Measurements from ENCODE around the gene ARFGEF2. TPM values are rescaled to one million over a fixed set of nuclear protein-coding genes. Genes with fewer than 3 reads are reported as not detected.
"Not testable (repeated sequence)": the region's sequence is repeated elsewhere in the genome, so short reads cannot be mapped to it uniquely, and the experiment has no call there.

The ARFGEF2 gene
- total RNA-seq, 2 experiments from 2014 or later: 30.4 to 30.8 TPM

DNA sequence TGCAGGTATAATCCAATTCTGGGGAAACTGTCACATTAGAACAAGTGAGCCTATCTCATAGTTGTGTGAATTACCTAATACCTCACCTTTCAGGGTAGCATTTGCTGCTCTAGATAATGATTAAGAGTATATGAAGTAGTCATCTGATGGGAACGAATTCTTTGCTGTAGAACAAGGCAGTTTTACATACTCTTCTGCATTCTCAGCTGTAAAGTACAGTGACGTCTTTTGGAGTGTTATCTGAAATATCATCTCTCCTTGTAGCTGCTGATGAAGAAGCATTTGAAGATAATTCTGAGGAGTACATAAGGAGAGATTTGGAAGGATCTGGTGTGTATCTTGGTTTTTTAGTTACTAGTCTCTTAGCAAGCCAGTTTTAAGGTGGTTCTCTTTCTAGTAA, 153.0 kb downstream of the ARFGEF2 start:
- no peaks in the 10 kb centered on the region for H3K27me3 Mint-ChIP-seq
- H3K27ac Mint-ChIP-seq: no peak overlapping the region
- no peak for DNase-seq
- H3K4me1 Mint-ChIP-seq: no peaks in the 10 kb centered on the region
- peaks cover 21% of the 10 kb centered on the region for H3K36me3 Mint-ChIP-seq
- no peaks in the 10 kb centered on the region for H3K9me3 Mint-ChIP-seq
- H3K4me3 Mint-ChIP-seq: no peak overlapping the region

- H3K9me3 Mint-ChIP-seq: no peaks in the 10 kb centered on the region
- DNase-seq: no peak
- H3K27me3 Mint-ChIP-seq: no peaks in the 10 kb centered on the region
- H3K4me3 Mint-ChIP-seq: no peak overlapping the region
- H3K36me3 Mint-ChIP-seq: peaks cover 29% of the 10 kb centered on the region
- no peak overlapping the region for H3K27ac Mint-ChIP-seq
- H3K4me1 Mint-ChIP-seq: no peaks in the 10 kb centered on the region
Measured at GRCh38 chr20:49078310-49078709, 156.8 kb downstream of the ARFGEF2 start.

DNA sequence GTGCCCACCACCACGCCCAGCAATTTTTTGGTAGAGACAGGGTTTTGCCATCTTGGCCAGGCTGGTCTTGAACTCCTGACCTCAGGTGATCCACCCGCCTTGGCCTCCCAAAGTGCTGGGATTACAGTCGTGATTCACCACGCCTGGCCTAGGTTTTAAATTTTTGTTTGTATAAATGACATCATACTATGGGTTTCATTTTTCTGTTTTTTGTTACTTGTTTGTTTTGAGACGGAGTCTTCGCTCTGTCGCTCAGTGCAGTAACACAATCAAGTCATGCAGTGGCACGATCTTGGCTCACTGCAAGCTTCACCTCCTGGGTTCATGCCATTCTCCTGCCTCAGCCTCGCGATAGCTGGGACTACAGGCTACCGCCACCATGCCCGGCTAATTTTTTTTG, 160.8 kb downstream of the ARFGEF2 start:
- not testable (repeated sequence) for H3K9me3 Mint-ChIP-seq, H3K27ac Mint-ChIP-seq, H3K4me1 Mint-ChIP-seq, H3K27me3 Mint-ChIP-seq, DNase-seq, H3K4me3 Mint-ChIP-seq
- peaks cover 33% of the 10 kb centered on the region for H3K36me3 Mint-ChIP-seq

Other genes with a start within 250 kb of the ARFGEF2 start
- 10 to 100 TPM; 76.8 to 77.1 TPM for gene PREX1, start 93.7 kb upstream of the ARFGEF2 start, total RNA-seq
- gene CSE1L, start 124.6 kb downstream of the ARFGEF2 start, total RNA-seq: 100 to 1,000 TPM; 162 to 170 TPM